ENCODE results near the gene RAB1A.
"Not testable (repeated sequence)": the region's sequence is repeated elsewhere in the genome, so short reads cannot be mapped to it uniquely, and the experiment has no call there.

Gene RAB1A

GRCh38 chr2:65158557-65158956 lies 28.7 kb upstream of the RAB1A start:
- no peak overlapping the region for H3K4me3 ChIP-seq (ENCODE audit: low read depth, low read length)
- DNase-seq (ENCODE audit: low read depth) = no peak
- in situ Hi-C loops (cut with HindIII; ENCODE audit: low sequenced_read_pairs) = no loop called here
- no peak for TF ChIP-seq CTCF (IDR thresholded peaks at IDR 0.05; ENCODE audit: low read depth, low read length, missing control alignments)

DNA sequence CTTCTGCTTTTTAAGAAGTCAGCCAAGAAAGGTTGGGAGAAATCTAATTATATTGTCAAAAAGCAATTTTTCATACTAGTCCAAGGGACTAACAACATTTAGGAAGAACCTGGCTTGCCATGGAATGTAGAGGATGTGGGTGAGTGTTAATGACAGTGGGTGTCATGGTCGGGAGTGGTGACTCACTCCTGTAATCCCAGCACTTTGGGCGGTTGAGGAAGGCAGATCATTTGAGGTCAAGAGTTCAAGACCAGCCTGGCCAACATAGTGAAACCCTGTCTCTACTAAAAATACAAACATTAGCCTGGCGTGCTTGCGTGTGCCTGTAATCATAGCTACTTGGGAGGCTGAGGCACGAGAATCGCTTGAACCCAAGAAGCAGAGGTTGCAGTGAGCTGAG lies 27.9 kb upstream of the RAB1A start:
- H3K4me3 ChIP-seq (ENCODE audit: low read depth, low read length); DNase-seq (ENCODE audit: low read depth); in situ Hi-C loops (cut with HindIII; ENCODE audit: low sequenced_read_pairs): not testable (repeated sequence)

DNA sequence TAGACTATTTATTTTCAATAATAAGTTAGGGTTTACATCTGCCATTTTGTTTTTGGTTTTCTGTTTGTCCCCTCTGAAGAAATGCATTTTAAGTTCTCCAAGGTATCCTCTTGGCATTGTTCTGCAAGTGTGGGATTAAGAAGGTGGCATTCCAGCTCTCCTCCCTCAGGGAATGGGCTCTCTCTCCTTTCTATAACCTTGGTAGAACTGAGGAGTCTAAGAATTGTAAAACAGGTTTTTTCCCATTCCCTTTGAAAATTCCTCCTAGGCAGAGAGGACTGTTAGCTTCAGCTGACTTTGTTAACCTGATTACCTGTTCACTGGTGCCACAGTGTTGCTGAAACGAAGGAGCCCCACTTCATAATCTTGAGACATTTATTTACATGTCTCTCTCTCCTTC lies 26.1 kb upstream of the RAB1A start:
- no peak for TF ChIP-seq CTCF (IDR thresholded peaks at IDR 0.05; ENCODE audit: low read depth, low read length, missing control alignments)
- no peak overlapping the region for H3K4me3 ChIP-seq (ENCODE audit: low read depth, low read length)
- no peak for DNase-seq (ENCODE audit: low read depth)
- in situ Hi-C loops (cut with HindIII; ENCODE audit: low sequenced_read_pairs) = no loop called here

DNA sequence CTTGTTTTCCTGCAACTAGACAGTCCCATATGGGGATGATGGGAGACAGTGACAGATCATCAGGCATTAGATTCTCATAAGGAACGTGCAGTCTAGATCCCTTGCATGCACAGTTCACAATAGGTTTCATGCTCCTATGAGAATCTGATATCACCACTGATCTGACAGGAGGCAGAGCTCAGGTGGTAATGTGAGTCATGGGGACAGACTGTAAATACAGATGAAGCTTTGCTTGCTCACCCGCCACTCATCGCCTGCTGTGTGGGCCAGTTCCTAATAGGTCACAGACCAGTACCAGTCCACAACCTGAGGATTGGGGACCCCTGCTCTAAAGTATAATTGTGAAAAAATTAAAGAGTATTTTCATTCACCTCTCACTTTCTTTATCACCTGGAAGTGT lies 23.6 kb upstream of the RAB1A start:
- TF ChIP-seq CTCF (IDR thresholded peaks at IDR 0.05; ENCODE audit: low read depth, low read length, missing control alignments) = no peak
- no peak for DNase-seq (ENCODE audit: low read depth)
- in situ Hi-C loops (cut with HindIII; ENCODE audit: low sequenced_read_pairs) = no loop called here
- no peak overlapping the region for H3K4me3 ChIP-seq (ENCODE audit: low read depth, low read length)

- DNase-seq (ENCODE audit: low read depth) = no peak
- H3K4me3 ChIP-seq (ENCODE audit: low read depth, low read length) = no peak overlapping the region
- TF ChIP-seq CTCF (IDR thresholded peaks at IDR 0.05; ENCODE audit: low read depth, low read length, missing control alignments) = no peak
- in situ Hi-C loops (cut with HindIII; ENCODE audit: low sequenced_read_pairs) = no loop called here
Observed at GRCh38 chr2:65146078-65146477, 16.2 kb upstream of the RAB1A start.

DNA sequence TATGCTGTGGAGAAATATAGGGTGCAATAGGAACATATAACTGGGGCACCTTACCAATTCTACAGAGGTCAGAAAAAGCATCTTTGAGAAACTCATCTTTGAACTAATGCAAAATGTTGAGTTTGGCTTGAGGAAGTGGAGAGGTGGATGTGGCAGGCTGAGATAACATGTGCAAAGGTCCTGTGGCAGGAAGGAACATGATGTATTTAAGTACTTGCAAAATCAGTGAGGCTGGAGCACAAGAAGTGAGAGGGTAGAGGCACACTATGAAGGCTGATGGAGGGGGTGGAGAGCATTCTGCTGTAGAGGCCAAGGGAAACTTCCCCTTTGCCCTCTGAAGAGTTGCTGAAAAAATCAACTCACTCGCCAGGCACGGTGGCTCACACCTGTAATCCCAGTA lies 14.7 kb upstream of the RAB1A start:
- TF ChIP-seq CTCF (IDR thresholded peaks at IDR 0.05; ENCODE audit: low read depth, low read length, missing control alignments) = no peak
- H3K4me3 ChIP-seq (ENCODE audit: low read depth, low read length) = no peak overlapping the region
- DNase-seq (ENCODE audit: low read depth) = no peak
- in situ Hi-C loops (cut with HindIII; ENCODE audit: low sequenced_read_pairs) = no loop called here

DNA sequence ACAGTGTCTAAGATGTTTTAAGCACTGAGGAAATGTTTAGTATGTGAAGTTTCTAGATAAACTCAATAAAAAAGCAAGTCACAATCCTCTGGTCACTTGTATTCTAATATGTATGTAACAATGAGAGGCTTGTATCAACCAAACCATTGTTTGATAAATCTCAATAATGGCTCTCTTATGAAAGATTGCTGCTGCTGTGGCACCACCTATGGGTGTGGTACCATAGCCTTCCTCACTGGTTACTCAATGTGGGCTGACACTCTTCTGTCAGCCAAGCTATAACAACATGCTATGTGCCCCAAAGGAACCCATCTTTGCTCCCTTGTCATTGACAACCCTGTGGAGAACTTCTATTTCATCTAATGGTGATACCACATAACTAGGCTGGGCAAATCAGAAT lies 12.6 kb upstream of the RAB1A start:
- no peak for DNase-seq (ENCODE audit: low read depth)
- H3K4me3 ChIP-seq (ENCODE audit: low read depth, low read length) = no peak overlapping the region

More for the DNA sequence above, 12.6 kb upstream of the RAB1A start:
- in situ Hi-C loops (cut with HindIII; ENCODE audit: low sequenced_read_pairs) = no loop called here
- TF ChIP-seq CTCF (IDR thresholded peaks at IDR 0.05; ENCODE audit: low read depth, low read length, missing control alignments) = peak; percentile 12

All from astrocyte of the cerebellum (primary cell).